GM21576 (cell line): ENCODE results near the gene HINFP.
A peak's percentile ranks its signal among the peaks of the same experiment; 100 is the strongest.

ENCODE experiments used
- ATAC-seq: cut with Tn5 transposase; IDR thresholded peaks from one replicate; pipeline ENCODE4 v1.9.1; 2021; ENCODE audit warnings: mild to moderate bottlenecking, moderate library complexity; ENCODE audit not compliant: unreplicated experiment

HINFP gene, protein sequence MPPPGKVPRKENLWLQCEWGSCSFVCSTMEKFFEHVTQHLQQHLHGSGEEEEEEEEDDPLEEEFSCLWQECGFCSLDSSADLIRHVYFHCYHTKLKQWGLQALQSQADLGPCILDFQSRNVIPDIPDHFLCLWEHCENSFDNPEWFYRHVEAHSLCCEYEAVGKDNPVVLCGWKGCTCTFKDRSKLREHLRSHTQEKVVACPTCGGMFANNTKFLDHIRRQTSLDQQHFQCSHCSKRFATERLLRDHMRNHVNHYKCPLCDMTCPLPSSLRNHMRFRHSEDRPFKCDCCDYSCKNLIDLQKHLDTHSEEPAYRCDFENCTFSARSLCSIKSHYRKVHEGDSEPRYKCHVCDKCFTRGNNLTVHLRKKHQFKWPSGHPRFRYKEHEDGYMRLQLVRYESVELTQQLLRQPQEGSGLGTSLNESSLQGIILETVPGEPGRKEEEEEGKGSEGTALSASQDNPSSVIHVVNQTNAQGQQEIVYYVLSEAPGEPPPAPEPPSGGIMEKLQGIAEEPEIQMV

DNA sequence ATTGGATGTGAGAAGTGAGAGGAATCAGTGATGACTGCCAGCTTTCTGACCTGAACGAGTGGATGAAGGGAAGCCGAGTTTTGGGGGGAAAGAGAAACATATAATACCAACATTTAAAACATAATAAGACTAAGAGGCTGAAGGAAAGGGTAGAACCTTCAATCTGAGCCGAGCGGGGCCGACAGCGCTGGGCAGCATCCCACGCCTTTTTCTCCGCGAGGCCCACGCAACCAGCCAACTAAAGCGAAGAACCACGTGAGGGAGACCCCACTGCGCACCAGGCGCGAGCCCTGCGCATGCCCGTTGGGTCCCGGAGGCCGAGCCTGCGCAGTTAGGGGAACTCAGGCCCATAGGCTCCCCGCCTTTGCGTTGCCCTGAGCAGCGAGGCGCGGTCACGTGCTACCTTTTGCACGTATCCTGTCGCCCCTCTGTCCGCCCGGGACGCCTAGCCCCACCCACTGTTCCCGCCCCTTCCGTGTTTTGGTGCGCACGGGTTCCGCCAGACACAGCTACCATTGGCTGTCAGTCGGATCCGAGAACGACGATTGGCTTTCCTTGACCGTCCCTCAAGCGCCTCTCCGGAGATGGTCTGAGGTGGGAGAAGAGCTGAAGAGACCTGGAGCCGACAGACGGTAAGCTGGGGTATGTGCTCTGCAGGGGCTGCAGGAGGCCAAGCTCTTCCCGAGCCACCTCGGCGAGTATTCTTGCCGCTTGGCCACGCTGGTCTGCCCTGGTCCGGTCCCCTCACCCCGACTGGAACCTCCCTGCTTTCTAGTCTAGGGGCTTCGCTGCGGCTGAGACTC lies at the start of gene HINFP:
HINFP (plus strand) TSS at position 573 of the 803 bp plus-strand sequence. CDS start 5,365 bp downstream, outside the sequence.
- ATAC-seq: peak; percentile 92

DNA sequence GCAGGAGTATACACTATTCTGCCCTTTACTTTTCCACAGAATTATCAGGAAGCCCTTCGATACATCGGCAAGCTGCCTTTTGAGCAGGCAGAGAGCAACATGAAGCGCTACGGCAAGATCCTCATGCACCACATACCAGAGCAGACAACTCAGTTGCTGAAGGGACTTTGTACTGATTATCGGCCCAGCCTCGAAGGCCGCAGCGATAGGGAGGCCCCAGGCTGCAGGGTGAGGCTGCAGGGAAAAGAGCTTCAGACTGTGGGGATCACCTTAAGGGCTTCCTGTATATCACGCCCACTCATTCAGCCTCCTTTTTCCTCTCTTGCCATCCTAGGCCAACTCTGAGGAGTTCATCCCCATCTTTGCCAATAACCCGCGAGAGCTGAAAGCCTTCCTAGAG lies 43.5 kb upstream of the HINFP start:
- no peak for ATAC-seq

DNA sequence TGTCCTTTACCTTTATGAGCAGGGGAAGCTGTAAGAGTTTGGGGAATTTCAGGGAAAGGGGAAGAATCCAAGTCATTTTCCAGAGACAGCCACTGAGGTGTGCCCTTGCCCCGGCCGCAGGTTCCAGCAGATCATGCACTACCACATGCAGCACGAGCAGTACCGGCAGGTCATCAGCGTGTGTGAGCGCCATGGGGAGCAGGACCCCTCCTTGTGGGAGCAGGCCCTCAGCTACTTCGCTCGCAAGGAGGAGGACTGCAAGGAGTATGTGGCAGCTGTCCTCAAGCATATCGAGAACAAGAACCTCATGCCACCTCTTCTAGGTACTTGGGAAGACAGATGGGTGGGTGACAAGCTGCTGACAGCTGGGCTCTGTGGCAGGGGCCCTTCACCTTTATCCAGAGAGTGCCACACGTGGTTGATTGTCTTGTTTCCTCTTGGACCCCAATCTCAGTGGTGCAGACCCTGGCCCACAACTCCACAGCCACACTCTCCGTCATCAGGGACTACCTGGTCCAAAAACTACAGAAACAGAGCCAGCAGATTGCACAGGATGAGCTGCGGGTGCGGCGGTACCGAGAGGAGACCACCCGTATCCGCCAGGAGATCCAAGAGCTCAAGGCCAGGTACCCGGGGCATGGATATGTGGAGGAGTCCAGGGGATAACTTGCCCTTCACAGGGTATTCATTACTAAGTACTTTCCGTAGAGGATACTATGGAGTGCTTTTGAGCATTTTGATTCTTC lies 42.5 kb upstream of the HINFP start:
- no peak for ATAC-seq

DNA sequence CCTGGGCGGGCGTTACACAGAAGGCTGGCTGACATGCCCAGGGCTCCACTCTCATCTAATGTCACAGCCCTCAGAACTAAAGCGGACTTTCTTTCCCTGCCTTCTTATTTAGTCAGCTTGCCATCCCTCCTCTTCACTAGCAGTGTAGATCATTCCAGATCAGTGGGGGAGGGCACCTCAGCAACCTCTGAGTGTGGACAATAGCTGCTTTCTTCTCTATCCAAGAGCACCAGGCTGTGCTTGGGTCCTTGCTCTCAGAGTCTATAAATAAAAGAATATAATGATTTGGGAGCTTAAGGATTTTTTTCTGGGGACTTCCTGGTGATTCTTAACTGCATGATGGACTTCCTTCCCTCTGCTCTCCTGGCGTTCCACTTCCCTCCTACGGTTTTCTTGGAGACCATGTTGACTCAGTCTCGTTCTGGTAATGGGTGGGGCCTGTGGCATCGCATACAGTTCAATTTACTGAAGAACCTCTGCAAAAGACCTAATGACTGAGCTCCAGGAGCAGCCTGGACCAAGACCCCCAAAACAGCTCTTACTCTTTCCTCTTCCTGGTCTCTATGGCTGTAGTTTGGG lies 39.6 kb upstream of the HINFP start:
- no peak for ATAC-seq

DNA sequence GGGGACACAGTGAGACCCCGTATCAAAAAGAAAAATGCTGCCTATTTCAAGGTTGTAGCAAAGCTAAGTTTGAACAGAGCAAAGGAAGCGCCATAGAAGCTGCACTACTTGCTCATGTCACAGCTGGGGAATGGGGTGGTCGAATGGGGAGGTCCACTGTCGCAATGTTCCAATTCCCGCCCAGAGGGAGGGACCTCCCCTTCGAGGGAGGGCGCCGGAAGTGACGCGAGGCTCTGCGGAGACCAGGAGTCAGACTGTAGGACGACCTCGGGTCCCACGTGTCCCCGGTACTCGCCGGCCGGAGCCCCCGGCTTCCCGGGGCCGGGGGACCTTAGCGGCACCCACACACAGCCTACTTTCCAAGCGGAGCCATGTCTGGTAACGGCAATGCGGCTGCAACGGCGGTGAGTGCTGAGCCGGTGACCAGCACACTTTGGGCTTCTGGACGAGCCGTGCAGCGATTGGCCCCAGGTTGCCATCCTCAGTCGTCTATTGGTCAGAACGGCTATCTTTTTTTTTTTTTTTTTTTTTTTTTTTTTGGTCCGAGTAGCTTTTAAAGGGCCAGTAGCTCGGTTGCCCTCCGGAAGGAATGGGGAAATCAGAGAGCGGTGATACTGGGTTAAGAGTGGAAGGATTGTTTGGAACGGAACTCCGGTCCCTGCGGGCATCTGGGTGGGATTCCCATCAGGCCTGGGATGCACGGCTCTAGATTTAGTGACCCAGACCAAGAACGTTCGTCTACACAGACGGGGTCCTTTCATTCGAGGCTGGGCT lies 36.5 kb upstream of the HINFP start, which contains the start of gene HMBS:
HMBS (plus strand) TSS at position 219 of the 774 bp plus-strand sequence; CDS start at position 372, 153 bp downstream.
- ATAC-seq: peak; percentile 89

DNA sequence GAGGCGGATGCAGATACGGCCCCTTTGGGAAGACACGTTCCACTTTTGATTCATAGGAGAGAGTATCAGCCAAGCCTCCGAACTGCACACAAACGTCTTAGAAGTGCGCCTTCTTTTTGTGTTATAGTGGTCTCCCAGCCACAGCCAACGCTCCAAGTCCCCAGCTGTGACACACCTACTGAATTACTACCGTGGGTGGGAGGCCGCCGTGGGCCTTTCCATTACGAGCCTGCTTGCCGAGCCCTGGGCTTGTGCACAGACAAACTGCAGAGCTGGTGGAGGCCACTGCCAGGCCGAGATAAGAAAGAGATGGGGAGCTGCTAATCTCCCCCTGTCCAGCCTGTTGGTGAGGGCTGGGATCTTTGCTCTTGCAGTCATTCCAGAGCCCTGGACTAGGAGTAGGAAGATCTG lies 35.9 kb upstream of the HINFP start:
- peak; percentile 16 for ATAC-seq

DNA sequence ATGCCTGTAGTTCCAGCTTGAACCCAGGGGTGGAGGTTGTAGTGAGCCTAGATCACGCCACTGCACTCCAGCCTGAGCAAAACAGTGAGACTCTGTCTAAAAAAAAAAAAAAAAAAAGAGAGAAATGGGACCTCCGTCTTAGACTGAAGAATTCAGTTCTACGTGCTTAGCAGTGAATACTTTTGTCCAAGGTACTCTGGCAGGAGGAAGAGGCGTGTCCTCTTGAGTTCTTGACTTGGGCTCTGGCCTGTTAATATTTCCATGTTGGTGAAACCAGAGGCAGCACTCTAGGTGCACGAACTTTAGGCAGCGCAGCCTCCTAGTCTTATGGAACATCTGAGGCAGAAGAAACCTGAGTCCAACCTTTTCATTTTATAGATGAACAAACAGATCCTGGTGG lies 34.3 kb upstream of the HINFP start:
- ATAC-seq: no peak

DNA sequence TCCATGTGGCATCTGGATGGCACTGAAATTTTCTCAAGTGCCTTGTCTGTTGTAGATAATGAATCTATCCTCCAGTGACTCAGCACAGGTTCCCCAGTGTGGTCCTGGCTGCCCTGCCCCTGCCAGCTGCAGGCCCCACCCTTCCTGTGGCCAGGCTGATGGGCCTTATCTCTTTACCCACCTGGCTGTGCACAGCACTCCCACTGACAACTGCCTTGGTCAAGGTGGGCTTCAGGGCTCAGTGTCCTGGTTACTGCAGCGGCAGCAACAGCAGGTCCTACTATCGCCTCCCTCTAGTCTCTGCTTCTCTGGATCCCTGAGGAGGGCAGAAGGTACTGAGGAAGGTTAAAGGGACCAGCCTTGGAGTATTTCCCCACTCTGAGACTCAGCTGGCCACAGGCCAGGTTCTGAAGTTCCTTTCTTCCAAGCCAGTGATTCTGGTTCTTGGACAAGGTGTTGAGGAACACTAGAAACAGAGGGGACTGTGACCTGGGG lies 33.6 kb upstream of the HINFP start:
- no peak for ATAC-seq

DNA sequence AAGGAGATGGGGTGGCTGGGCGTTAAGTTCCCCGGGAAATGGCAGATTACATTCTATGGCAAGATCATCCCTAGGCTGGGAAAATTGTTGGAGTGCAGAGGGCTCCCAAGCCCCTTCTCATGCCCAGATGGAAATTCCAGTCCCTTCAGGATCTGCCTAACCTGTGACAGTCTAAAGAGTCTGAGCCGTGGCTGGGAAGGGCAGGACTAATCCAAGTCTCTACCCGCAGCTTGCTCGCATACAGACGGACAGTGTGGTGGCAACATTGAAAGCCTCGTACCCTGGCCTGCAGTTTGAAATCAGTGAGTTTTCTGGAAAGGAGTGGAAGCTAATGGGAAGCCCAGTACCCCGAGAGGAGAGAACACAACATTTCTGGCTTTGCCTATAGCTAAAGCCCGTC lies 33.0 kb upstream of the HINFP start:
- no peak for ATAC-seq

DNA sequence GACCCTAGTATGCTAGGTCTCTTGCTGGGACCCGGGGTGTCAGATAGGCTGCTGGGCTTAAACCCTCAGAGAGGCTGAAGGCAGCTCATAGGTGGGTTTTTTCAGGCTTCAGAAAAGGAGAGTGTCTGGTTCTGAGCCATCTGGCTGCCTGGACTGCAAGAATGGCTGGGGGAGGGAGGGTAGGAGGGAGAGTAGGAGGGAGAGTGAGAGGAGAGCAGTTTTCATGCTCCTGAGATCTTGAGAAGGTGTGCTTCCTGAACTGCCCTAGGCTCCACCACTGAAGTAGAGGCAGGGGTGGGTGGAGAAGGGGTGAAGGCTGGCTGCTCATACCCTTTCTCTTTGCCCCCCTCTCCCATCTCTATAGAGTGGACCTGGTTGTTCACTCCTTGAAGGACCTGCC lies 32.1 kb upstream of the HINFP start:
- ATAC-seq: no peak

DNA sequence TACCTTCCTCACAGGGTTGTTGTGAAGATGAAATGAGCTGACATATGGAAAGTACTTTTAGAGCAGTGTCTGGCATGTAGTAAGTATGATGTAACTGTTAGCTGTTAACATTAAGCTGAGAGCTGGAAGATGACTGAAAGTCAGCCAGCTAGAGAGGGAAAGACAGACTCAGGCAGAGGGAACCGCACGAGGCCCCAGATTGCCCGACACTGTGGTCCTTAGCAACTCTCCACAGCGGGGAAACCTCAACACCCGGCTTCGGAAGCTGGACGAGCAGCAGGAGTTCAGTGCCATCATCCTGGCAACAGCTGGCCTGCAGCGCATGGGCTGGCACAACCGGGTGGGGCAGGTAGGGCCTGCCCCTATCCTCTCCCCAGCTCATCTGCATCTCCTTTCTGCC lies 30.2 kb upstream of the HINFP start:
- no peak for ATAC-seq

DNA sequence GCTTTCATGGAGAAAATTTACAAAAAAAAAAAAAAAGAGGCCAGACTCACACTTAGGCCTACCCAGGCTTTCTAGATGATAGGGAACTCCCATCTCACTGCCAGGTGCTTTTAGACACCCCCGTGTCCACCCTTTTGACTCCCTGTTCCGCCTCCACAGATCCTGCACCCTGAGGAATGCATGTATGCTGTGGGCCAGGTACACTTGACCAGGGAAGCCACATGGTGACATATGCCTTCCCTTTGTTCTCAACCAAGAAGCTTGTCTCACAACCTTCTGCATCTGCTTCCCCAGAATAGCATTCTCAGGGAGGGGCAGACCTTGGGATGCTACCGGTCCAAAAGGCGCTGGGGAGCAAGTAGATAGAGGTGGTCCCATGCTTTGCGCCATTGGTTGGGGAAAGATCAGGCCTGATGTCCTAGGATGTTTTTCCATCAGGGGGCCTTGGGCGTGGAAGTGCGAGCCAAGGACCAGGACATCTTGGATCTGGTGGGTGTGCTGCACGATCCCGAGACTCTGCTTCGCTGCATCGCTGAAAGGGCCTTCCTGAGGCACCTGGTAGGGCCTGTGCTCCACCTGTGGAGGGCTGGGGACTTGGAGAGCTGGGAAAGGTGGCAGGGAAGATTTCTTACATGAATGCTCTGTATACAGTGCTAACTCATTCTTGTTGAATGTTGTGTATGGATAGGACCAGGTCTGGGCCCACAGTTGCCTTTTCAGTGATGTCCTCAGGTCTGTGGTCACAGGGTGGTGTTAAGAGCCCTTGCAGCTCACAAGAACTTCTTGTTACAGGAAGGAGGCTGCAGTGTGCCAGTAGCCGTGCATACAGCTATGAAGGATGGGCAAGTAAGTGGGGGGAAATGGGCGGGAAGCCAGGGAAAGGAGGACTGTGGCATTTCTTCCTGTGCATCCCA lies 29.2 kb upstream of the HINFP start:
- ATAC-seq: no peak

DNA sequence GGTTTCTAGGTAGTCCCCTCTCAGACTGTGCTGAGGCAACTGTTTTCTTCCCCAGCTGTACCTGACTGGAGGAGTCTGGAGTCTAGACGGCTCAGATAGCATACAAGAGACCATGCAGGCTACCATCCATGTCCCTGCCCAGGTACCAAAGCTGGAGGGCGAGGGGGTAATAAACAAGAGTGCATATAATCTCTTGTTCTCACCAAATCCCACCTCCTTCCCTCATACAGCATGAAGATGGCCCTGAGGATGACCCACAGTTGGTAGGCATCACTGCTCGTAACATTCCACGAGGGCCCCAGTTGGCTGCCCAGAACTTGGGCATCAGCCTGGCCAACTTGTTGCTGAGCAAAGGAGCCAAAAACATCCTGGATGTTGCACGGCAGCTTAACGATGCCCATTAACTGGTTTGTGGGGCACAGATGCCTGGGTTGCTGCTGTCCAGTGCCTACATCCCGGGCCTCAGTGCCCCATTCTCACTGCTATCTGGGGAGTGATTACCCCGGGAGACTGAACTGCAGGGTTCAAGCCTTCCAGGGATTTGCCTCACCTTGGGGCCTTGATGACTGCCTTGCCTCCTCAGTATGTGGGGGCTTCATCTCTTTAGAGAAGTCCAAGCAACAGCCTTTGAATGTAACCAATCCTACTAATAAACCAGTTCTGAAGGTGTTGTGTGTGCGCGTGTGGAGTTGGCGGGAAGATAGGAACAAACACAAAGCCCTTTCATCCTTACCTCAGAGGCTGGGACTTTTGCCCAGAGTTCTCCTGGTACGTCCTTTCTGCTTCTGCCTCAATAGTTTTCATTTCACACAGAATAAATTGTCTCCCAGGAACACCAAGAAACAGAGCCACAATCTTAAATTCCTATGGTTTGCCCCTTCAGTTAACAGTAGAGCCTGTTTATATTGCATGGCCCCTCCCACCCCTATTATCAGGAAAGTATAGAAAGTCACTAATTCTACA lies 28.2 kb upstream of the HINFP start:
- ATAC-seq: no peak

DNA sequence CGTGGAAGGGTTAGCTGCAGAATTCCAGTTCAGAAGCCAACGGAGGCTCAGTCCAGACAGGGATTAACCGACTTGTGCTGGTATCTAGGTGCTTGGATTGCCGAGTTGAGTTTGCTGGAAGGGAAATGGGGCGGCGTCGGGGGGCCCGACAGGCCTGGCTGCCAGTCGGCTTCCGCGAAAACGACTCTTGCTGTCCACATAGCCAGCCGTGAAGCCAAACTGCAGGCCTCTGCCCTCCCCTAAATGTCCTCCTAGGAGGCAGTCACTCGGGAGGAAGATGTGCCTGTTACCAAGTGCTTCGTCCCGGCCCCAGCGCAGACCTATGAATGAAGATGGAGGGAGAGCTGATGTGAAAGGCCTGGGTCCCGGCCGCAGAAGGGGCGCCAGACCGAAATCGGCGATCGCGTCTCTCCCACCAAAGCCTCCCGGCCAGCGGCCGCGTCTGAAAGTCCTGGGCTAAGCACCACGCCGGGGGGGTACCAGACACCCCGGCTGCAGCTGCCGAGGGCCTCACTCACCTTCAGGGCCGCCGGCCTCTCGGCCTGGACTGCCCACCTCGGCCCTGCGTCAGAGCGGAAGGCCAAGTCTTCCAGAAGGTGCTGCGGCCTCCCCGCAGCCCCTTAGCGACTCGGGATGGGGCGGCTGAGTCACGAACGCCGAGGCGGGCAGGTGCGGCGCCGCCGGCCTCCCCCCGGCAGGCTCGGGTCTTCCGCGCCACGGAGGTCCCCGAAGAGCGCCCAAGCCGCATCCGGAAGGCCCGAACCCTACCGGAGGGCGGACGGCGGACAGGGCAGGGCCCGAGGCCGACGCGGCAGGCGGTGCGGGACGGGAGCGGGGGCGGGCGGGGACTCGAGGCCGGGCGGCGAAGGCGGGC lies 27.2 kb upstream of the HINFP start:
- no peak for ATAC-seq

DNA sequence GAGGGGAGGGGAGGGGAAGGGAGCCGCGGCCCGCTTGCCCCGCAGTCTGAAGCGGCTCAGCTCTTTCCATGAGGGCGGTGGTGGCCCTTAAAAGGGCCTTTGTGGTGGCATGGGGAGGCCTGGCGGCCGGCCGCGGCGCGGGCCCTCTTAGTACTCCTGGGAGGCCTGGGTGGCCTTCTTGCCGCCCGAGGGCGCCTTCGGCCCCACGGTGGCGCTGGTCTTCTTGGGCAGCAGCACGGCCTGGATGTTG lies 26.6 kb upstream of the HINFP start:
- peak; percentile 34 for ATAC-seq

DNA sequence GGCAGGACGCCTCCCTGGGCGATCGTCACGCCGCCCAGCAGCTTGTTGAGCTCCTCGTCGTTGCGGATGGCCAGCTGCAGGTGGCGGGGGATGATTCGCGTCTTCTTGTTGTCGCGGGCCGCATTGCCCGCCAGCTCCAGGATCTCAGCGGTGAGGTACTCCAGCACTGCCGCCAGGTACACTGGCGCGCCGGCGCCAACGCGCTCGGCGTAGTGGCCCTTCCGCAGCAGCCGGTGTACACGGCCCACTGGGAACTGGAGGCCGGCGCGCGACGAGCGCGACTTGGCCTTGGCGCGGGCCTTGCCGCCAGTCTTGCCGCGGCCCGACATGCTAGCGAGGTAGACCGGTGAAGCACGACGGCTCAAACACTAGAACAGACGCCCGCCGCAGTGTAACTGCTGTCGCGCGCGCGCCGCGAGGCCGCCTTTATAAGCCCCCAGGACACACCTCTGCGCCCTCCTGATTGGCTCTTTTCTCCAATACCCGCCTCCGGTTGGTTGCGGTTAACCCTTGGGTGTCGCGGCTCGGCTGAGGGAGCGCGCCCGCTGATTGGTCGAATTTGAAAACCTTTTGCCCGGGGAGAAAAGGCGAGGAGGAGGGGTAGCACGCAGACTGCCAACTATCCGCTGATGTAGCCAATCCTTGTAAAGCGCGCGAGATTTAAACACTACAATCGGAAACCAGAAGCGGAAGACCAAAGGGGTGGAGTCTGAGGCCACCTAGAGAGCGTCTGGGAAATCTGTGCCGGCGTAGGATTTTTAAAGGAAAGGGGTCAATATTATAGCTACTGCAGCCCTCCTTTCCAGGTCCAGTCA lies 26.1 kb upstream of the HINFP start:
- peak; percentile 80 for ATAC-seq
